Stimulated activated CD4-positive, alpha-beta T cell treated with anti-CD3 and anti-CD28 coated beads, Interleukin-15, amount 100 ng/mL, for 1 hour (primary cell): ENCODE data around the gene FBXL22.

ENCODE experiments used
- DNase-seq, 2 donors: peaks; one replicate each; pipeline ENCODE4 v3.0.0-alpha.2; 2020; ENCODE audit warnings: low read depth in 1 of 2, low spot score in 1 of 2

FBXL22 gene

GRCh38 chr15:63593705-63594671 is 3.2 kb upstream of the FBXL22 start:
- DNase-seq = no peak

DNA sequence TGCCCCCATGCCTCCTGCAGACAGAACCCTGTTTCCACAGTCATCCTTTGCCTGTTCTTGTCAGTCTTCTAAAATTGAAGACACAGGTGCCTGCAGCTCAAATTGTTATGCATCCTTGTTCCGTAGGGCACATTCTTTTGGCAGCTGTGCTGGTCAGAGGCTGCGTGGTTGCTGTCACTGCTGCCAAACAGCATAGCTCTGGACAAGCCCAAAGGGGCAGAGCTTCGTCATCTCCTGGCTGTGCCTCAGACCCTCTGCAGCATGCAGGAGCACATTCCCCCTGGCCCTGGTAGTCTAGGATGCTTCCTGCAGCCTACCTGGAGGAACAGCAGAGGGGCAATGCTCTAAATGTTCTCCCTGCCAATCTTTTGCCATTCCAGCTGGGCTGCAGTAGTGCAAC is 2.1 kb upstream of the FBXL22 start:
- DNase-seq = no peak

GRCh38 chr15:63595688-63596087 is 1.5 kb upstream of the FBXL22 start:
- no peak for DNase-seq

- DNase-seq = no peak
These were observed 530 bp upstream of the FBXL22 start for GRCh38 chr15:63596676-63597037.

- DNase-seq = no peak
These were observed 634 bp downstream of the FBXL22 start for GRCh38 chr15:63597821-63598220.

- no peak for DNase-seq
These were observed 1.6 kb downstream of the FBXL22 start for GRCh38 chr15:63598473-63599400.

DNA sequence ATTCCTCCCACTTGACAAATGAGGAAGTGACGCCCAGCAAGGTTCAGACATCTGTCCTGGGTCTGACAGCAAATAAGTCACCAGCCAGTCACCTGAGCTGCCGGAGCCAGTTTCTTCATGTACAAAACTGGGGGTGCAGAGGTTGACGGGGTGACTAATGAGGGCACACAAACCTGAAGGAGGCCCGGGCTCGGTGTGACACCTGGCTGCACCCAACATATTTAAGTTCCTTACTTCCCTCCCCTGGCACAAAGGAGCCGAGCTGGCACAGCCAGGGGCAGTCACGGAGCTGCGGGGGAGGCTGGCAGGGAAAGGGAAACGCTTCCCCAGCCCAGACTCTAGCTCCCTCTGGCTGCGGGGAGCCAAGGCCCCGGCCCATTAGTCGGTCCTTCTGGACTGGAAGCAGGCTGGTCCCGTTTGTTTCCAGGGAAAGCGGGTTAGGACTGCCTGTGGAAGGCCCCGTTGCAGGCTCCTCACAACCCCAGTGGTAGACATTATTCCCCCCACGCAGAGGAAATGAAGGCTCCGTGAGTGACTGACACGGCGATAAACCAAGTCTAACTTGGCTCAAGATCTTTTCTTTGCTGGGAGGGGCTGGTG is 2.3 kb downstream of the FBXL22 start:
- peak in 1 of 2 donors; percentile 24 for DNase-seq

GRCh38 chr15:63600001-63600615 is 2.9 kb downstream of the FBXL22 start:
- peak in 1 of 2 donors; percentile 18 for DNase-seq

DNA sequence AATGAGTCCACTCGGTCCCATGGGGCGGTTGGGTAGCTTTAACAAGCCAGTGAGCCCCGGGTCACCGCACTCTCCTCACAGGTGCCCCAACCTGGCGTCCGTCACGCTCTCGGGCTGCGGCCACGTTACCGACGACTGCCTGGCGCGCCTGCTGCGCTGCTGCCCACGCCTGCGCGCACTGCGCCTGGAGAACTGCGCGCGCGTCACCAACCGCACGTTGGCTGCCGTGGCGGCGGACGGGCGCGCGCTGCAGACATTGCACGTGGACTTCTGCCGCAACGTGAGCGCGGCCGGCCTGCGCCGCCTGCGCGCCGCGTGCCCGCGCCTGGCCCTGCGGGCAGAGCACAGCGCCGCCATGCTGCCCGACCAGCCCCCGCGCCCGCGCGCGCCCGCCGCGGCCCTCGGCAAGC is 3.4 kb downstream of the FBXL22 start:
- DNase-seq = peak; percentile 79 to 86

GRCh38 chr15:63601026-63601703 is 4.0 kb downstream of the FBXL22 start:
- peak in 1 of 2 donors; percentile 35 for DNase-seq

GRCh38 chr15:63601704-63602185 is 4.6 kb downstream of the FBXL22 start:
- DNase-seq = no peak

GRCh38 chr15:63602595-63602994 is 5.4 kb downstream of the FBXL22 start:
- DNase-seq = no peak

DNA sequence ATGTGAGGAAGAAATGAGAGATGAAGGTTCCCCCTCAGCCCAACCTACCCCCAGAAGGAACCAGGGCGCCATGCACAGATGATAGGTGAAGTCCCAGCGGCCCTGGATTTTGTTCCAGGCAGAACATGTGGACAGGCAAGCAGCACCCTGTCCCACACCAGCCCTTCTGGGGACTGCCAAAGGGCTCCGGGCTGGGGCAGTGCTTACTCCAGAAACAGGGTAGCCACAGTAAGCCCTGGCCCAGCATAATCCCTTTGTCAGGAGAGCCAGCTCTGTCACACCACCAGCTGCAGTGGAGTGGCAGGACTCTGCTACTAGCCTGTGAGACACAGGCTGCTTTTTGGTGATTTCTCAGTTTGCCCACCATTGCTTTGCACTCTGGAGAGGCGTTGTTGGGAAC is 6.3 kb downstream of the FBXL22 start:
- no peak for DNase-seq

DNA sequence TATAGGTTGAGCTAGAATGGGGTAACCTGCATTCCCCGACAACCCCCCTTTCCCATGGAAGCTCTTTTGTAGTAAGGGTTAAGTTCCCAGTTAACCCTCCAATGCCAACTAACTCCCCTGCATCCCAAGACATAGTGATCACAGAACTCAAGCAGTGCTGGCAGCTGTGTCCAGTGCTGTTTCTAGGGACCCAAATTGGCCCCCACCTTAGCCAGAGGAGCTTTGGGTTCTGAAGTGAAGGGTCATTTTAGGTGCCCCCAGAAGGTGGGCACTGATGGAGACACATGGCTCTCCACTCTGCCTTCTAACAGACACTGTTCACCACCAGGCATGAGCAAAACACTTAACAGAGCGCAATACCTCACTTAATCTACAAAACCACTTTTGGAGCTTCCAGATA is 7.1 kb downstream of the FBXL22 start:
- DNase-seq = no peak

DNA sequence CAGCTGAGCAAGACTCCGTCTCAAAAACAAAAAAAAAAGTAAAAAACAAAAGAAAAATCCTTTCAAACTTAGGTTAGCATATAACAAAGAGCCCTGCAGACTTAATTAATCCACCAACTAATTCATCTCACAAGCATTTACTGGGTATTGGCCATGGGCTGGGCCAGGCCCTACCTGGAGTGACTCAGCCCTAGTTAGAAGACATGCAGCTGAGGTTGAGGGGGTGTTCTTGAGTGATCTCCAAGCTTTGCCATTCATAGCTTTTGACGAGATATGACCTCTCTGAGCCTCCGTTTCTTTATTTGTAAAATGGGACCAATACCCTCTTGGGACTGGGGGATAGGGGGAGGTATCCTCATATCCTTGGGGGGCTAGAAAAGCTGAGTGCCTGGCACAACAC is 7.8 kb downstream of the FBXL22 start:
- DNase-seq = no peak

- peak in 1 of 2 donors; percentile 24 for DNase-seq
These were observed 8.6 kb downstream of the FBXL22 start for GRCh38 chr15:63605816-63606215.

GRCh38 chr15:63606308-63606707 is 9.1 kb downstream of the FBXL22 start:
- no peak for DNase-seq

DNA sequence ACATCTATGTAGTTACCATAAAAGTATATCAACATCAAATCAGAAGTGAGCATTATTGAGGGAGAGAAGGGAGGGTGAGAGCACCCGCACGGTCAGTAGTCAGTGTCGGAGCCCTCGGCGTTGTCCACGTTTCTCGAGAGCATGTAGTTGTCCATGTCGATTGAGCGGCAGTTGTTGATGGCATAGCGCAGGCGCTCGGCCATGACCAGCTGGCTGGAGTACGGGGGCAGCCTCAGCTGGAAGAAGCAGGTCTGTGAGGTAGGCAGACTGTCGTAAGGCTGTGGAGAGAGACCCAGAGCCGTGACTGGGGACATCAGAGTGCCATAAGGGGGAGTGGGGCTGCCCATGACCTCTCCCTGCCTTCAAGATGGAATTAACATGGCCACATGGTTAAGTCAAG is 11.8 kb downstream of the FBXL22 start:
- DNase-seq = no peak

DNA sequence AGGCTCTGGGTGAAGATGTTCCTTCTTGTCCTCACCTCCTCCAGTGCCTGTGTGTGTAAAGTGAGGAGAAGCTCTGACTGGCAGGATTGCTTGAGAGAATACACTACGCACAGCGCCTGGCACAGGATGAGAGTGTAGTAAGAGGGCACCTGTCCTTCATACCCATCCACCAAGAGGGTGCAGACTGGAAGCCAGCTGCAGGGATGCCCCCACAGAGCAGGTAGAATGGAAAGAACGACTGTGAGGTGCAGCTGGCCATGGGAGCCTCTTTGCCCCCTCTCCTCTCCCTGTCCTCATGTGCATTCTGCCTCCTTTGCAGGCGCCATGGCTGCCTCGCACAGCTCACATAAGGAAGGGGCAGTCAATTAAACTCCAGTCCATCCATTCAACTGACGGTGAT is 12.3 kb downstream of the FBXL22 start:
- DNase-seq = no peak

GRCh38 chr15:63610209-63610841 is 13.1 kb downstream of the FBXL22 start:
- DNase-seq = peak; percentile 43
